HFFc6 (cell line): Measurements from ENCODE around the gene RNASEH1. TPM values are rescaled to one million over a fixed set of nuclear protein-coding genes. Genes with fewer than 3 reads are reported as not detected.

Experiments used
- DNase-seq: peaks from one replicate; pipeline ENCODE4 v3.0.0-alpha.2; 2018
- H3K27ac Mint-ChIP-seq: 2 replicates; pipeline ENCODE4 v1.8.0; 2020; ENCODE audit warnings: mild to moderate bottlenecking, mixed read lengths
- H3K27me3 Mint-ChIP-seq: 2 replicates; pipeline ENCODE4 v1.8.0; 2021; ENCODE audit warnings: mild to moderate bottlenecking, moderate library complexity, mixed read lengths; ENCODE audit not compliant: insufficient read depth
- H3K36me3 Mint-ChIP-seq: 2 replicates; pipeline ENCODE4 v1.8.0; 2021; ENCODE audit warnings: low read depth, mixed read lengths
- H3K4me1 Mint-ChIP-seq: 2 replicates; pipeline ENCODE4 v1.8.0; 2020; ENCODE audit warnings: low read depth, mixed read lengths
- H3K4me3 Mint-ChIP-seq: 2 replicates; pipeline ENCODE4 v1.8.0; 2020; ENCODE audit warnings: mild to moderate bottlenecking, moderate library complexity, mixed read lengths
- H3K9me3 Mint-ChIP-seq: 2 replicates; pipeline ENCODE4 v1.8.0; 2020; ENCODE audit warnings: mild to moderate bottlenecking, mixed read lengths
- total RNA-seq, 6 experiments: library from RNA; stranded (reverse); fragmentation: NEBNext Ultra II Directional; extraction: Animal tissue kit (Norgen Biotek cat#: 25700); gene quantifications; 2 replicates in 1 of 6; 3 replicates in 5 of 6; pipeline ENCODE4 v1.2.3, GENCODE V29; 2021
- TF ChIP-seq, protein P1 (sequence below): fragments of 200-600 bp; sonication (generic); IDR thresholded peaks from 2 replicates; pipeline ENCODE4 v1.5.0; 2021; ENCODE audit warnings: antibody characterized with exemption, mild to moderate bottlenecking

Gene RNASEH1
- total RNA-seq, 6 experiments from 2014 or later = 36.9 to 43.6 (median 39.7) TPM

DNA sequence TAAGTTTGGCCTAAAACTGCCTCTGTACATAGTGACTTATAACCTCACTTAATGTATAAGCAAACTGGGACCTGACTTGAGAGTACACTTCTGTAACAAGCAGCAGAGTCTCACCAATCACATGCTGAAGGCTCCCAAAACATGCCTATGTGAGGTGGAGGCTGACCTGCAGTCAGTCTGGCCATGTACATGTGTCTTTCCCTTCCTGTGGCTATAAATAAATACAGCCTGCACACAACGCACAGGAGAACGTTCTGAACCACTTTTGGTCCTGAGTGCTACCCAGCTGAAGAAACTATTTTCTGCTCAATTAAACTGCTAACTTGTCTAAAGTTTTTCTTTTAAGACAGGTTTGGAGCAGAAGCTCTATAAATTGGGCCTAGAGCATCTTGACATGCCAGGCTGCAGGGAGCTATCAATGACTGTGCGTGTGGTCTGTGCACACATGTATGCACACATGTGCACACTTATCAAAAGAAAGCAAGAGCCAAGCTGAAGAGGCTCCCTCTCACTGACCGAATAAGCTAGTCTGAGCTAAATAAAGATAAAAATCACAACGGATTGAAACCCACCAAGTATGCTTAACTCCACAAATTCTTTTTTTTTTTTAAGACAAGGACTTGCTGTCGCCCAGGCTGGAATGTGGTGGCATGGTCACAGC, 15.0 kb downstream of the RNASEH1 start:
- H3K27me3 Mint-ChIP-seq = no peaks in the 10 kb centered on the region; the same call in 1 of the 2 replicates
- H3K27ac Mint-ChIP-seq = no peak overlapping the region
- peaks cover 43% of the 10 kb centered on the region for H3K36me3 Mint-ChIP-seq
- H3K9me3 Mint-ChIP-seq = no peaks in the 10 kb centered on the region
- peaks cover 4% of the 10 kb centered on the region for H3K4me1 Mint-ChIP-seq
- H3K4me3 Mint-ChIP-seq = no peak overlapping the region
- TF ChIP-seq, protein P1, sequence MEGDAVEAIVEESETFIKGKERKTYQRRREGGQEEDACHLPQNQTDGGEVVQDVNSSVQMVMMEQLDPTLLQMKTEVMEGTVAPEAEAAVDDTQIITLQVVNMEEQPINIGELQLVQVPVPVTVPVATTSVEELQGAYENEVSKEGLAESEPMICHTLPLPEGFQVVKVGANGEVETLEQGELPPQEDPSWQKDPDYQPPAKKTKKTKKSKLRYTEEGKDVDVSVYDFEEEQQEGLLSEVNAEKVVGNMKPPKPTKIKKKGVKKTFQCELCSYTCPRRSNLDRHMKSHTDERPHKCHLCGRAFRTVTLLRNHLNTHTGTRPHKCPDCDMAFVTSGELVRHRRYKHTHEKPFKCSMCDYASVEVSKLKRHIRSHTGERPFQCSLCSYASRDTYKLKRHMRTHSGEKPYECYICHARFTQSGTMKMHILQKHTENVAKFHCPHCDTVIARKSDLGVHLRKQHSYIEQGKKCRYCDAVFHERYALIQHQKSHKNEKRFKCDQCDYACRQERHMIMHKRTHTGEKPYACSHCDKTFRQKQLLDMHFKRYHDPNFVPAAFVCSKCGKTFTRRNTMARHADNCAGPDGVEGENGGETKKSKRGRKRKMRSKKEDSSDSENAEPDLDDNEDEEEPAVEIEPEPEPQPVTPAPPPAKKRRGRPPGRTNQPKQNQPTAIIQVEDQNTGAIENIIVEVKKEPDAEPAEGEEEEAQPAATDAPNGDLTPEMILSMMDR = no peak
- no peak for DNase-seq

DNA sequence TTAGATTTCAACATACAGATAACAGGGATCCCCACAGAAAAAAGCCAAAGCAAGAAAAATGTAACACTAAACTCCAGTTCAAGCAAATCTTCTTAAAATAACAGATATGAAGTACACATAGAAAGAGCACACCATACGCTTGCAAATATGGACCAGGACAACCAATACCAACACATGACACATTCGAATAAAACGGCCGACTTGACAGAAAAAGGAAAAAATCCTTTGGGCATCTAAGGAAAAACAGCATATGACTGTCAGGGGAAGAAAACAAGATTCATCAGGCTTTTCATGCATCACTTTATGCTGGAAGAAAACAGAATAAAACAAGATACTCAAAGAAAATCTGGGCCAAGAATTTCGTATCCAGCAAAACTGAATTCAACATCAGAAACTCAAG, 16.0 kb downstream of the RNASEH1 start:
- no peaks in the 10 kb centered on the region; the same call in 1 of the 2 replicates for H3K27me3 Mint-ChIP-seq
- H3K4me1 Mint-ChIP-seq = peaks cover 2% of the 10 kb centered on the region
- TF ChIP-seq, protein P1 = no peak
- H3K9me3 Mint-ChIP-seq = no peaks in the 10 kb centered on the region
- H3K36me3 Mint-ChIP-seq = peaks cover 38% of the 10 kb centered on the region
- no peak for DNase-seq
- no peak overlapping the region for H3K4me3 Mint-ChIP-seq
- H3K27ac Mint-ChIP-seq = no peak overlapping the region

DNA sequence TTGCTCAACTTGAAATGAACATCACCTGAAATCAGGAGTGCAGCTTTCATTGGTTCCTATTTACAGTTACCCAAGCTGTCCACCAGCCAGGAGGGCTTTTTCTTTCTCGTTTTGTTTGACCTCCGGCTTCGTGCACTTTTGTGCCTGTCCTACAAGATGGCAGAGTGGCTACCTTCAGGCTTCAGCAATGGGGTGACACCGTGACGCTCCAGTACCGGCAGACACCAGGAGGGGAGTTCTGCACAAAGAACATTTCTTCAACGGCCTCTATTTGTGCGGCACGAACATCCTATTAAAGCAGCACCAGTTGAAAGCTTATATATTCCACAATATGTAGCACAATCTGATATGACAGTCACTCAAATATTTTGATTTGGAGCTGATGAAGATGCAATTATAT, 18.3 kb downstream of the RNASEH1 start:
- H3K4me3 Mint-ChIP-seq = no peak overlapping the region
- H3K27me3 Mint-ChIP-seq = no peaks in the 10 kb centered on the region; the same call in 1 of the 2 replicates
- H3K27ac Mint-ChIP-seq = no peak overlapping the region
- H3K36me3 Mint-ChIP-seq = peaks cover 31% of the 10 kb centered on the region
- H3K4me1 Mint-ChIP-seq = peaks cover 20% of the 10 kb centered on the region
- no peaks in the 10 kb centered on the region for H3K9me3 Mint-ChIP-seq
- DNase-seq = no peak
- TF ChIP-seq, protein P1 = peak; percentile 33; the same call in 1 of the 2 replicates

DNA sequence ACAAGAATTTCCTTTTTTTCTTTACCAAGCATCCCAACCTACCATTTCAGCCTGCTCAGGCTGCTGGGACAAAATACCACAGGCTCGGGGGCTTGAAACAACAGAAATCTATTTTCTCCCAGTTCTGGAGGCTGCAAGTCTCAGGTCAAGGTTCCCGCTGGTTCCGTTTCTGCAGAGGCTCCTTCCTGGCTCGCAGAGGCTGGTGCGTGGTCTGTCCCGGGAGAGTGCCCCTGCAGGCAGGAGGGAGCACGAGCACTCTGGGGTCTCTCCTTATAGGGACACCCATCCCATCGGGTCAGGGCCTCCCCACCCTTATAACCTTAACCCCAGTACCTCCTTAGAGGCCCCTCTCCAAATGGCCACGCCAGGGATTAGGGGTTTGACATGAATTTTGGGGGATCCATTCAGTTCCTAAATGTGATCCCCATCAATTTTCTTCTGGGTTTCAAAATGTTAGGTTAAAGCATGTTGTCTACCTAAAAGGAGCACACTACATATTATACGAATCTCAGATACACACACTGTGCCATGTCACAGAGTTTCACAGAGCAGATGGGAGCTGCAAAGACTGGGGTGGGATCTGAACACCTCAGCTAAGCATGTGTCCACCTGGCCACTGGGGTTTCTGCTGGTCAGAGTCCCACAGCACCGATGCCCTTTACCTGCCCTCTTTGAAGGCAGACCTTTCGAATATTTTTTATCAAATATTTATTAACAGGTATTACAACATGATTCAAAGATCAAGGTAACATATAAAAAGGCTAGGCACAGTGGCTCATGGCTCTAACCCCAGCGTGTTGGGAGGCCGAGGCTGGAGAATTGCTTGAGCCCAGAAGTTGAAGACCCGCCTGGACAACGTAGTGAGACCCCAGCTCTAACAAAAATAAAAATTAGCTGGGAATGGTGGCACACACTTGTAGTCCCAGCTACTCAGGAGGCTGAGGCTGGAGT, 21.2 kb downstream of the RNASEH1 start:
- Mint-ChIP-seq H3K27me3 (no peaks in the 10 kb centered on the region; the same call in none of the 2 replicates), H3K27ac (peak overlapping the region; percentile 100), H3K36me3 (peaks cover 8% of the 10 kb centered on the region), H3K4me1 (peaks cover 20% of the 10 kb centered on the region), H3K9me3 (no peaks in the 10 kb centered on the region), H3K4me3 (peak overlapping the region; percentile 91)
- DNase-seq = peak; percentile 33
- TF ChIP-seq, protein P1 = peak; percentile 67

DNA sequence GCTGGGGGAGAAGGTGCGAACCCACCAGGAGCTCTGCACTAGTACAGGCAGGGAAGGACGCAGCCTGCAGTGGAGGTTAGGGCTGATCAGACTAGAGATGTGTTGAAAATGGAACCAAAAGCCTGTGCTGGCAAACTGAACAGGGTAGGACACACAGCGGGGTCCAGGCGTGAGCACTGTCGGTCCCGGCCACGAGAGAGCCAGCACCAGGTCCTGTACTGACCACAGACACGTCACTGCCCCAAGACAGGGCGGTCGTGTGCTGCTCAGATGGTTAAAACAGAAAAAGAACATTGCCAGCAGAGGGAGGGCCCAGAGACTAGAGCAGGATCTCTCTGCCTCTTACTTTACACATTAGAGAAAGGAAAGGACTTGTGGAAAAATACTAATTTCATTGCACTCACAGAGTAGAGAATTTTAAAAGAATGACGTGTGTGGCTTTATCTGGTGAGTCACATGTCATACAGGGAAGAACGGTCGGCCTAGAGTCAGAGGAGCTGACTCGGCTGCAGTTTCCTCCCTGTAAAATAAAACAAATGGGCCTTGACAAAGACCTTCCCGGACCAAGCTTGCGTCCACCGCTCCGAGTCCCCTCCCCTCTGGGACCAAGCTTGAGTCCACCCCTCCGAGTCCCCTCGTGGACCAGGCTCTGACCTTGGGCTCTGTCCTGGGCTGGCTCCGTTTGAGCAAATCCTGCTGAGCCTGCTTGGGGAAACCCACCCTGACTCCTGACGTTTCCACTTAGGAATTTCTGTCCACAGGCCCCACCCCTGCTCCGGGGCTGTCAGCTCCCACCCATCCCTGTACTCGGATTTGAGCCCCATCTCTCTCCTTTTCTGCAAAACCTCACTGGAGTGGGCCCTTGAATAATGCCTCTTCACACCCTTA, 22.1 kb downstream of the RNASEH1 start:
- Mint-ChIP-seq H3K9me3 (no peaks in the 10 kb centered on the region), H3K4me3 (peak overlapping the region; percentile 91), H3K27ac (peak overlapping the region; percentile 100), H3K36me3 (peaks cover 5% of the 10 kb centered on the region), H3K4me1 (peaks cover 20% of the 10 kb centered on the region), H3K27me3 (no peaks in the 10 kb centered on the region; the same call in none of the 2 replicates)
- TF ChIP-seq, protein P1 = peak; percentile 56
- DNase-seq = peak; percentile 97
